ENCODE results near the gene CDC42BPG.

- TF ChIP-seq EZH2phosphoT487 (IDR thresholded peaks at IDR 0.05; ENCODE audit: borderline replicate concordance, low read length) (no peak), CTCF (IDR thresholded peaks at IDR 0.05; ENCODE audit: low read depth, low read length, poor library complexity, severe bottlenecking) (no peak)
Observed at GRCh38 chr11:64867748-64868462, 23.5 kb upstream of the CDC42BPG start.
